Stimulated activated CD4-positive, alpha-beta T cell treated with anti-CD3 and anti-CD28 coated beads, TNF-alpha, amount 100 ng/mL, for 48 hours (primary cell): Measurements from ENCODE around the gene SPECC1L.

Experiments used
- DNase-seq, 3 donors: peaks; one replicate each; pipeline ENCODE4 v3.0.0-alpha.2; 2020; ENCODE audit warnings: low read depth in 3 of 3

The SPECC1L gene

DNA sequence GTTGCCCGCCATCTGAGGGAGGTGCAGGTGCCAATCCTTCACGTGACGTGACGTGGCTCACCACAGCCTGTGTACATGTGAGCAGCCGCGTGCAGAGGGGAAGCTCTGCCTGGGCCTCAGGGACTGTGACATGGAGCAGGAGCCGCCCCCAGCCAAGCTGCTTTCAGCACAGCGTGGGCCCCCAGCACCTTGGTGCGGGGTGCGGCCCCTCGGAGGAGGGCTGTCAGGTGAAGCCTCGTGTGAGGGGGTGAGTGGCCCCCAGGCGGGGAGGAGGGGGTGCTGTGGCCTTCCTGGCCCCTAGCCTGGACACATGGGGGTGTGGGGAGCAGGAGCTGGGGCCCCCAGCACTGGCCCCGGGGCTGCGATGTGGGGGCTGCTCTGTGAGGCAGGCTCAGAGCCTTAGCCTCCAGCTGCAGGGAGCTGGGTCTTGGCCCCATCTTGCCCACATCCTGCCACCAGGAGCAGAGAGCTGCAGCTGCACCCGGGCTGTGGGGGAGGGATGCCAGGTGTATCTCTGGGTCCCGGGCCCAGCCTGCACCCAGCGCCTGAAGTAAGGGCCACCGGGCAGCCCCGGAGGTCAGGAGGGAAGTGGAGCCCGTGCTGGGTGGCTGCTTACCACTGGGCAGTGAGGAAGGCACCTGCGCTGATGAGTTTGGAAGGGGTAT, 157.0 kb downstream of the SPECC1L start, which contains the start of gene ADORA2A:
Gene ADORA2A, plus strand, starts transcription at position 100 of the 665 bp plus-strand sequence. CDS start 5,806 bp downstream, outside the sequence.
- DNase-seq: peak; percentile 55 to 82 (median 75)

DNA sequence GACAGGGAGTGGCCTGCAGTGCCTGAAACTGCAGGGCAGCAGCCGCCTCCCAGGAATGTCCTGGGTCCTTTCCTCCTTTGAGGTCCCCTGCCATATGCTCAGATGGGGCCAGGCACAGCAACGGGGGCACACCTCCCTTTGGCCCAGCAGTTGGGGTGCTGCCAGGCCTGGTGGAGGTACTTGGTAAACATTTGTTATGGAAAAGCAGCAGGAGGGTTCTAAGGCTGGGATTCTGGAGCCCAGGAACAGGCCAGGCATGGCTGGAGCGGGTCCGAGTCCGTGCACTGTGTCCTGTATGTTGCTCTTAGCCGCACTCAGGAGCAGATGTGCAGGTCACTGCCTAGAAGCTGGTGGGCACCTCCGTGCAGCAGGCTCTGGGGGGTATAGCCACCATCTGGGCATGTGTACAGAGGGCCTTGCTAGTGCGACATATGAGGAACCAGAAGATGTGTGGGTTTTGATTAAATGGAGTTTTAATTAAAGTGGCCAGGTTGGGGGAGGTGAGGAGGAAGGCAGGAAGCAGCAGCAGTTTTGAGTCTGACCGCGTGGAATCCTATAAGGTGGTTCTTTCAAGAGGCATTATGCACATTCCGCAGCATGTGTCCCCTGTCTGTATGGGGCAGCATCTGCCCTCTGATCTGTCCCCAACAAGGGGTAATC, 158.2 kb downstream of the SPECC1L start:
- no peak for DNase-seq

DNA sequence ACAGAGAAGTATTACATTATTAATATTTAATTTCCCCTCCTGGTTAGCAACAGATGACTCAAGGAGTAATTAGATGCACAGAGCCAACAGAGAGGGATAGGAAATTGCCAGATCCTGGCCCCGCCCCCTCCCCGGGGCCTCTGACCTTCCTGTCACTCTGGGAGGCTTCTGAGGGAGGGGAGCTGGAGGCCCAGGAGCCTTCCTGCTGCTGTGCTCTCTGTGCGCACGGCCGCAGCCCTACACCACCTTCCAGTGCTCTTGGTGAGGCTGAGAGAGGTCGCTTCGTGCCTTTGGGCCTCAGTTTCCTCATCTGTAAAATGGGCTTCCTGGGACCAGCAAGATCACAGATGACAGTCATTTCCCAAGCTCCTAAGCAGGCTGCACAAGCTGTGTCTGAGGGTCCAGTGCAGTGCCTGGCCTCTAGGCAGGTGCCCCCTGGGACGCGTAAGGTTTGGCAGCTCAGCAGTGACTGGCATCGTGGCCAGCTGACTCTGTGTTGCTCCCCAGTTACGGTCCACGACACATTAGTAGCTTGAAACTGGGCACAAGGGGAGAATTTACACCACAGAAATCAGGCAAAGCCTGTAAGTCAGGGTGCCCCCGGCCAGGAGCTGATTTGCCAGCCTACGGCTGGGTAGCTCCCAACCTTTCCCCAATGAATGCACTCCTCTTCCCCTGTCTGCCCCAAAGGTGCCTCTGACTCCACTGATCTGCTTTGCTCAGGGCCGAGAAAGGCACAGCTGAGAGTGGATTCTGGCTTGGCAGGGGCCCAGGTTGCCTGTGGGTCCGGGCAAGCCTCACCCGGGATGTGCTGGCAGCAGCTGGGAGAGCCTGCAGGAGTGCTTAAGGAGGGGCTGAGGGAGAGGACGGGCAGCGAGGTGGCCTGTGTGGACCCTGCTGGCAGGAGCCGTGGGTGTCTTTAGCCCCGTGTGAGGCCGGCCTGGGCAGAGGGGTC, 159.1 kb downstream of the SPECC1L start:
- peak; percentile 40 to 68 (median 60) for DNase-seq

DNA sequence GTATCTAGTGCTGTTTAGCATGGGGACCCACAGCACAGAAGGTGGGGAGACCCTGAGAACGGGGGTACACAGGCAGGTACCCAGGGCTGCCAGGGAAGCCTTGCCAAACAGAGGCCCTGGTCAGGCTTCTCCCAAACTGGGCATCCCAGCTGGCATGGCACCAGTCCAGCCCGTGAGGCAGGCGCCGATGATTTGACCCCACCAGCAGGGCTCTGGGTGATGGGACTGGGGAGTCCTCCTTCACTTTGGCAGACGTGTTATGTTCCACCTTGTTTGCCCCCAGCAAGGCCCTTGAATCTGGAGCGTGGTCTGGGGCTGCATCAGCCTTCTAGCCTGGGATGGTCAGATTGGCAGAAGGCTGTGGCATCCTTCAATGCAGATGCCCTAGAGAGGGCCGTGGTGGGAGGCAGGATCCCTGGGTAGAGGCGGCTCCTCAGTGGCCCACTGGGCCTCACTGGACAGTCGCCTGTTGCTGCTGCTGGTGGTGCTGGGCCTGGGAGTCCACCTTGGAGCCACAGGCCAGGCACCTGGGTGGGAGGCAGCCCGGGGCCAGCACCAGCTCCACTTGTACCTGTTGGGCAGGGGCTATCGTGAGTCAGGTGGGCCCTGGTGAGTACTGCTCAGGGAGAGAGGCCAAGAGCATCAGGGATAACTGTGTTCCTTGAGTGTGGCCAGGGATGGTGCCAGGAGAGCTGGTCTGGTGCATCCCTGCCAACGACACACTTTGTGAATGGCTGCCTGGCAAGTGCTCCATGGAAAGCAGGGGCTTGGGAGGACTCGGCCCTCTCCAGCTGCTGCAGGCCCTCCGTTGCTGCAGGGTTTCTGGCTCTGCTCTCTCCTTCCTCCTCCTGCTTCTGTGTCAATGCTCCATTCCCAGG, 160.0 kb downstream of the SPECC1L start:
- DNase-seq: no peak

DNA sequence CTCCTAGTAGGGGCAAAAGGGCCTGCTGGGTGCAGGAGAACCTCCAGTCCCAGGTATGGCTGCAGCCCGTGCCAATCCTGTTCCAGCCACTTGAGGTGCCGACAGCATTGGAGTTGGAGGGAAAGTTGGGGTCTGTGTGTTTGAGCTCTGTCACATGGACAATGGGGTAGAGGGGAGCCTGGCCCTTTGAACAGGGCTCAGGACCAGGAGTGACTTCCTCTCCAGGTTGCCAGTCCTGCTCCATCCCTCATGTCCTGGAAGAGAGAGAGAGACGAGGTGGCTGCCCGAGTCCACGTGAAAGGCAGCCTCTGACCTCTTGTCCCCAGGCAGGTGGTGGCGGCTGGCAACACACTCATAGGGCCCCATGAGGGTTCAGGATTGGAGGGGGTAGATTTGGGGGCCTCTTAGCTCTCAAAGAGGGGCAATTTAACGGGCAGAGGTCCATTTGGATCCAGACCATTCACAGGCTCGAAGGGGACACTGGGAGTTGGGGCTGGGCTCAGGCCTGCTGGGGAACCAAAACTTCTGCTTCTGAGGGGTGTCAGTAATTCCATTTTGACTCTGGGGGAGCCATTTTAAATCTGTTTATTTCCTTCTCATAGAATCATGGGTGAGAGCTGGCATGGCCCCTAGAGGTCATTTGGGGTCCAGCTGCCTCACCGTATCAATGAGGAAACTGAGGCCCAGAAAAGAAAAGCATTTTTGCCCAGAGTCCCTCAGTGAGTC, 160.8 kb downstream of the SPECC1L start:
- DNase-seq: no peak

DNA sequence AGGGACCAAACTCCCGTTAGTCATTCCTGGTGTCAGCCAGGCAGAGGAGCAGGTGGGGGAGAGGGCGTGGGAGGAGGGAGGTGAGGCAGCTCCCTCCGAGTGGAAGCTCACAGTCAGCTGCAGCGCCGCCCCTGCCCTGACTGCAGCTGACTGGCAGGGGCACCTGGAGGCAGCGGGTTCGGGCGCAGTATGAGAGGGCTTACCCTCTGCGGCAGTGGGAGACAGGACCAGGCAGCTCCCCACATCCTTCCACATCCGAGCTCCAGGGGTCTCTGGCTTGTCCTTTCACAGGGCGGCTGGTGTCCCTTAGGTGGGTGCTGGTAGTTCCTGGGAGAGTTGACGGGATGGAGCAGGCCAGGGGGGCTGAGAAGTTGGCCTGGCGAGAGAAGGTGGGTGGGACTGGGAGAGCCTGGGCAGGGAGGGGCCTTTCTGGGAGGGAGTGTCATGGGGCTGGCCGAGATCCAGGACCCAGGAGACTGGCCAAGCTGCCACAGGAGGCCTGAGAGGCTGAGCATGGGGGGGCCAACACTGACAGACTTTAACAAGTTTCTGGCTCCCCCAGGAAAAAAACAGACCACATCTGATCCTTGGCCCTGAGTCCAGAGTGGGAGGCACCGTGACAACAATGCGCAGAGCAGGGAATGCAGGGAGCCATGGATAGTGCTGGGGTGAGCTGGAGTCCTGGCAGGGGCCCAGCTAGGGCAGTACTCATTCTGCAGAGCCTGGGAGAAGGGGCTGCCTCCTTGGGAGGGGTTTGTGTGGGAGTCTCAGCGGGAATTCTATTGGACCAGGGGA, 161.6 kb downstream of the SPECC1L start:
- DNase-seq: peak in 1 of 3 donors; percentile 26

DNA sequence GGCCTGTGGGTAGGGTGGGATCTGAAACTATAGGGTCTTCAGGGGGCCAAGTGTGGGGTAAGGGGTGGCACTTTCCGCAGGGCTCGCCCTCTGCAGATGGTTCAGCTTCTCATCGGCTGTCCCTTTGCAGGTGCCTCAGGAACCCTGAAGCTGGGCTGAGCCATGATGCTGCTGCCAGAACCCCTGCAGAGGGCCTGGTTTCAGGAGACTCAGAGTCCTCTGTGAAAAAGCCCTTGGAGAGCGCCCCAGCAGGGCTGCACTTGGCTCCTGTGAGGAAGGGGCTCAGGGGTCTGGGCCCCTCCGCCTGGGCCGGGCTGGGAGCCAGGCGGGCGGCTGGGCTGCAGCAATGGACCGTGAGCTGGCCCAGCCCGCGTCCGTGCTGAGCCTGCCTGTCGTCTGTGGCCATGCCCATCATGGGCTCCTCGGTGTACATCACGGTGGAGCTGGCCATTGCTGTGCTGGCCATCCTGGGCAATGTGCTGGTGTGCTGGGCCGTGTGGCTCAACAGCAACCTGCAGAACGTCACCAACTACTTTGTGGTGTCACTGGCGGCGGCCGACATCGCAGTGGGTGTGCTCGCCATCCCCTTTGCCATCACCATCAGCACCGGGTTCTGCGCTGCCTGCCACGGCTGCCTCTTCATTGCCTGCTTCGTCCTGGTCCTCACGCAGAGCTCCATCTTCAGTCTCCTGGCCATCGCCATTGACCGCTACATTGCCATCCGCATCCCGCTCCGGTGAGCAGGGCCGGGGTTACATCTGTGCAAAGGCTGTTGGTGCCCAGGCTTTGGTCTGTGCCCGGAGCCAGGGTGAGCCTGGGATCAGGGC, 162.6 kb downstream of the SPECC1L start:
- DNase-seq: no peak

DNA sequence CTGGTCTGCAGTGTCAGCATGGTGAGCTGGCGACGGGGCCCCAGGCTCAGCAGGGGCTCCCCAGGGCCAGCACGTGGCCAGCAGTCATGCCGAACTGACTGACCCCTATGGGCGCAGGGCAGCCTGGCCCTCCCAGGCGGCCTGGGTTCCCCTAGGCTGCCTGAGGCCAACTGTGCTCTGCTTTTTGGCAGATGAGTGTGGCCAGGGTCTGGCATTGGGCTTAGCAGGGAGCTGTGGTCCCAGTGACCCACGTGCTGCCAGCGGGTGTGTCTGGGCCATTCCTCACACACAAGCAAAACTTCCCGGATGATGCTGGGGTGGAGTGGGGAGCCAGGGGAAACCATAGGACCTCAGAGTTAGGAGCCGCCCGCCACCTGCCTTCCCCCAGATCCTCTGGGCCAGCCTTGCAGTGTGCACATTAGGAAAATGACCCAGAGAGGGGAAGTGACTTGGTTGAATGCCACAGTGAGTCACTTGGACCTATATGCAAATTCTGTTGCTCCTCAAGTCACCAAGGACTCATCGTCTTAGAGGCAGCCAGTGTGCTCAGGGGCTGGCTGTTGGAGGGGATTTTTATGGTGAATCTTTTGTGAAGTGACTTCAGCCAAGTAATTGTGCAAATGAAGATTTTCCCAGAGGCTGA, 163.3 kb downstream of the SPECC1L start:
- DNase-seq: peak in 1 of 3 donors; percentile 43

DNA sequence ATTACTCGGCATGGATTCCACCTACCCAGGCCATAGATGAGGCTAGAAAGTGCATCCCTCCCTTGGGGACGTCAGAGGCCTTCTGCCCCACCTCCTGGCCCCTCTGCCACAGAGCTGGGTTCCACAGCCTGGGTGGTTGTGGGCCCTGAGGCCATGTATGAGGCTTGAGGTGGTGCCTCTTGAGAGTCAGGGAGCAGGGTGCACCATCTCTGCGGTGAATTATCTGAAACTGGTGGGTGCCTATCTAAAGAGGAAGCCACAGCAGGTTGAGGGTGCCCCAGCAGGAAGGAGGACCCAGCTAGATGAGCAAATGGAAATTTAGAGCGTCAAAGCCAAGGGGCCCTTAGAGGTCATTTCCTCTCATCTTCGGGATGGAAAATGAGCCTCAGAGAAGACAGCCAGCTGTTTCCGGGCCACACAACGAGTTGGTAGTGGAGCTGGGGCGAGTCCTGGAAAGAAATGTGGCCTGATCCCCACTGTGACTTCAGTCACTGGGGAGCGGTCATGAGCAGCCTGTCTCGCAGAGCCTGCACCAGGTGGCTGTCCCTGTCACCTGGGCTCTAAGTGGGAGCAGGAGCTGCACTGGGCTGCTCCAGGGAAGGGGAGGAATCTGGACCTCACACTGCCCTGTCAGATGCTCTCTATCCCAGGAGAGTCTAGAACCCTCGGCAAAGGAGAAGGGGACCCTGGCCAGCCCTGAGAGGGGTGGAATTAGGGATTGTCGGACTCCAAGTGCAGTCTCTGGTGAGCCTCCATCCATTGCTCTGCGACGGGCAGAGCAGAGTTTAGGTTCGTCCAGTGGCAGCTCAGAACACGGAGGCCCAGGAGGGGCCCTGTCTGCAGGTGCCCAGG, 164.1 kb downstream of the SPECC1L start:
- DNase-seq: peak; percentile 46 to 68 (median 60)

DNA sequence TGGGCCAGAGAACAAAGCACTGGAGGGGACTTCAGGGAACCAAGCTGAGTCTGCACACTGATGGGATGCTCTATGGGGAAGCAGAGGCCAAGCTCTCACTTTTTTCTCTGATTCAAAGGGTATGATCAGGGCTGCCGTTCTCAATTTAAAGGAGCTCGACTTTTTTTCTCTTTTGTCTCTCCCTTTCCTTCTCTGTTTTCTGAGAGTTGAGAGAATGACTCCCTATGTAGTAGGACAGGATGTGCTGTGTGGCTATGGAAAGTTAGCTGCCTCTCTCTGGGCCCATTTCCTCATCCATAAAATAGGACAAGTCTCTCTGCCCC, 164.7 kb downstream of the SPECC1L start:
- no peak for DNase-seq

DNA sequence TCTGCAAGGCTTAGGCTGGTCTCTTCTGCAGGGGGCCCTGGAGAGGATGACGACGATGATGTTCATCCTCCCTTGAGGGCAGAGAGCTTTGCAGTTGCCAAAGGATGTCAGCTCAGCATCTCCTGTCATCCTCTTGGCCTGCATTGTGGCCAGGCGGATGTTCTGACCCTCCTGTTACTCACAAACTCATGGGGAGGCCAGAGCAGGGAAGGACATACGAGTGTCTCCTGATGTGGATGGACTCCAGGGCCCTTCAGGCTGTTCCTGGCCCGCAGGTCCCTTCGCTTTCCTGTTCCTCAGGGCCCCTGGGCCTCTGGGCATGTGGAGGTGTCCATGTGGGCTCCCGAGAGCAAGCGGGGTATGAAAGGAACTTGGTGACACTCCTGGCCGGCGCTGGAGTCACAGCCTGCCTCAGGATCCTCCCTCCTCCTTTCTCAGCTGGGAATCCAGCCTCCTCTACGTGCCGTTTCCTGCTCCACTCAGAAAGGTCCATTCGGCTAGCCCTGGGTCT, 165.3 kb downstream of the SPECC1L start:
- DNase-seq: no peak

DNA sequence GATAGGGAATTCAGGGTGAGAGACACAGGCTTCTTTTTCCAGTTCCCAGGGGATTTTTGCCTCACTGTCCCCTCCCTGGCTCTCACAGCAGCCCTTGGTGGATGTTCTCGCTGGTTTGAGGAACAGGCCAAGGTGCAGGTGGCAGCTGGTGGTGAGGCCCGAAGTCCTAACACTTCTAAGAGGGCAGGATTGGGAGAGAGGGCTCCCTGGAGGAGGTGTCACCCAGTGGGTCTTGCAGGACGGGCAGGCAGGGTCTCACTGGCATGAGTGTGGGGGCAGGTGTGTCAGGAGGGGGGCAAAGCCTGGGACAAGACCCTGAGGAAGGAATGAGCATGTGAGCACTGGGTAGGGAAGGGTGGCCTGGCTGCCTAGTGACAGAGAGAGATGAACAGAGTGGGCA, 165.9 kb downstream of the SPECC1L start:
- DNase-seq: no peak

DNA sequence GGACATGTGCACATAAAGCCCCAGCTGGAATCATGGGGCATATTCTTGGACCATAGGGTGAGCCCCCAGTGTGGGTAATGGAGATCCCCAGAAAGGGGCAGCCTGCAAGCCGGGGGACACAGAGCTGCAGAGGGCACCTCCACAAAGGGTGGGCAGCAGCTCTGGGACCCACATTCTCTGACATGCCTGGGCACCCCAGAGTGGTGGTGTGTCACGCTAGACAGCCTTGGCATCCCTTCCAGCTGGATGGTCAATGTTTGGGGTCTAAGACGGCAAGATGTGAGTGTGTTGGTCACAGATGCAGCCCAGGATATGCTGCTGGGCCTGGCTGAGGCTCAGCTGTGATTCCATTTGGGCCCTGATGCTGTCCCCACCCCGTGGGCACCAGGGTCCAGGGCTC, 166.5 kb downstream of the SPECC1L start:
- DNase-seq: no peak

DNA sequence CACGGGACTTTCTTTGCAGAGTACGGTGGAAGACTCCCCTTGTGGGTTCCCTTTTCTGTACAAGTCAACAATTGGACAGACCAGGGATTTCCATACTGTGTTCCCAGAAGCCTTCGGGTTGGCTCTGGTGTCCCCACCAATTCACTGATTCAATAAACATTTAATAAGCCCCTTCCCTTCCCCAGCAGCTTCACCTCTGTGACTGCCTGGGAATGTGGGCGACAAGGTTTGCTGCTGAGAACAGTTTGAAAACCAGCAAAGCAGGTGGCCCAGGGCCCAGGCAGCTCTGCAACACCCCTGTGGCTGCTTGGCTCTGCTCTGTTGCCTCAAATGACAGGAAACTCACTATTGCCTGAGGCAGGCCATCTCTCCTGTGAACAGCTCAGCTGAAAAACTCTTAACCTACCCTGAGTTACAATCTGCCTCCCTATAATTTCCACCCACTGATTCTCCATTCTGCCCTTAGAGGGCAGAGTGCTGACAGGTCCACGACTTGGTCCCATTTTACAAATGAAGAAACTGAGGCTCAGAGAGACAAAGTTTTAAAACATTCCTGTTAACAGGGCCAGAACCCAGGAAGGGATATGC, 167.2 kb downstream of the SPECC1L start:
- no peak for DNase-seq

DNA sequence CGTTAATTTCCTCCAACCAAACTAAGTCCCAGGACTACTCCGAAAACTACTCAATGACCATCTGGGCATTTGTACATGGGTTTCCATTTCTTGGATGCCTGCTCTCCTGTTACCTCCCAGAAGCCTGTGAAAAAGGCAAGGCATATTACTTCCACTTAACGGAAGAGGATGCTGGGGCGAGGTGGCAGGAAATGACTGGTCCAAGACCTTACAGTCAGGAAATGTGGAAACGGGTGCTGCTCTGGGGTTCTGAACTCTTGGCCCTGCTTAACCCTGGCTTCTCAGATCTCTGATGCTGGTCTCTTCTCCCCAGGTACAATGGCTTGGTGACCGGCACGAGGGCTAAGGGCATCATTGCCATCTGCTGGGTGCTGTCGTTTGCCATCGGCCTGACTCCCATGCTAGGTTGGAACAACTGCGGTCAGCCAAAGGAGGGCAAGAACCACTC, 169.7 kb downstream of the SPECC1L start:
- no peak for DNase-seq

DNA sequence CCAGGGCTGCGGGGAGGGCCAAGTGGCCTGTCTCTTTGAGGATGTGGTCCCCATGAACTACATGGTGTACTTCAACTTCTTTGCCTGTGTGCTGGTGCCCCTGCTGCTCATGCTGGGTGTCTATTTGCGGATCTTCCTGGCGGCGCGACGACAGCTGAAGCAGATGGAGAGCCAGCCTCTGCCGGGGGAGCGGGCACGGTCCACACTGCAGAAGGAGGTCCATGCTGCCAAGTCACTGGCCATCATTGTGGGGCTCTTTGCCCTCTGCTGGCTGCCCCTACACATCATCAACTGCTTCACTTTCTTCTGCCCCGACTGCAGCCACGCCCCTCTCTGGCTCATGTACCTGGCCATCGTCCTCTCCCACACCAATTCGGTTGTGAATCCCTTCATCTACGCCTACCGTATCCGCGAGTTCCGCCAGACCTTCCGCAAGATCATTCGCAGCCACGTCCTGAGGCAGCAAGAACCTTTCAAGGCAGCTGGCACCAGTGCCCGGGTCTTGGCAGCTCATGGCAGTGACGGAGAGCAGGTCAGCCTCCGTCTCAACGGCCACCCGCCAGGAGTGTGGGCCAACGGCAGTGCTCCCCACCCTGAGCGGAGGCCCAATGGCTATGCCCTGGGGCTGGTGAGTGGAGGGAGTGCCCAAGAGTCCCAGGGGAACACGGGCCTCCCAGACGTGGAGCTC, 170.2 kb downstream of the SPECC1L start:
- no peak for DNase-seq
